Tibial nerve (tissue), 4 donors: Measurements from ENCODE around the gene MINDY3. TPM values are rescaled to one million over a fixed set of nuclear protein-coding genes. Genes with fewer than 3 reads are reported as not detected.
A peak's percentile ranks its signal among the peaks of the same experiment; 100 is the strongest.

Experiments used
- DNase-seq, 2 donors: peaks; one replicate each; pipeline ENCODE4 v3.0.0-alpha.2; 2019; ENCODE audit warnings: low spot score in 2 of 2
- H3K27ac ChIP-seq, 4 donors: fragments of 200-600 bp; sonication (generic) in 3 of 4; one replicate each; pipeline ENCODE4 v1.5.1; 2017 to 2019; ENCODE audit warnings: mild to moderate bottlenecking in 1 of 4
- H3K27me3 ChIP-seq, 2 donors: fragments of 200-600 bp; sonication (generic) in 1 of 2; one replicate each; pipeline versions ENCODE4 v1.5.1 to v1.6.0; 2017 to 2019
- H3K36me3 ChIP-seq, 3 donors: fragments of 200-600 bp; sonication (generic); one replicate each; pipeline ENCODE4 v1.5.1; 2018 to 2019
- H3K4me1 ChIP-seq, 4 donors: fragments of 200-600 bp; sonication (generic) in 3 of 4; one replicate each; pipeline ENCODE4 v1.5.1; 2017 to 2019
- H3K4me3 ChIP-seq, 4 donors: fragments of 200-600 bp; sonication (generic) in 3 of 4; one replicate each; pipeline ENCODE4 v1.5.1; 2017 to 2019; ENCODE audit warnings: mild to moderate bottlenecking in 1 of 4, moderate library complexity in 1 of 4
- H3K9me3 ChIP-seq, 4 donors: fragments of 200-600 bp; sonication (generic) in 3 of 4; one replicate each; pipeline ENCODE4 v1.5.1; 2017 to 2019
- EP300 ChIP-seq, 2 donors: sonication (generic); formaldehyde crosslinking; IDR thresholded peaks; one replicate each; pipeline ENCODE4 v1.6.1; 2017; ENCODE audit warnings: antibody characterized with exemption in 2 of 2, mild to moderate bottlenecking in 1 of 2
- POLR2A ChIP-seq, 2 donors: fragments of 450-650 bp; IDR thresholded peaks; one replicate each; pipeline ENCODE4 v1.6.1; 2017; ENCODE audit warnings: antibody characterized with exemption in 2 of 2, mild to moderate bottlenecking in 2 of 2, moderate library complexity in 2 of 2
- WGBS, 2 donors: methylation state at CpG; one replicate each; pipeline ENCODE4 v1.1.5; 2018; 5-methylcytosine and 5-hydroxymethylcytosine counted together
- total RNA-seq, 4 donors: library from RNA; depleted of rRNA; stranded (reverse); fragments of >200 nt; gene quantifications; one replicate each; pipeline ENCODE4 v1.1.0, GENCODE V29; 2016
- TF ChIP-seq, protein P1 (sequence below), 5 experiments: fragments of 200-600 bp in 3 of 5; fragments of 450-650 bp in 2 of 5; sonication (generic) in 3 of 5; IDR thresholded peaks; one replicate each; pipeline ENCODE4 v1.5.1; 2016 to 2019; ENCODE audit warnings: antibody characterized with exemption in 5 of 5, mild to moderate bottlenecking in 3 of 5, moderate library complexity in 2 of 5

Gene MINDY3
- total RNA-seq, 4 donors from 2014 or later, result 25.3 to 33.2 (median 28.2) TPM

DNA sequence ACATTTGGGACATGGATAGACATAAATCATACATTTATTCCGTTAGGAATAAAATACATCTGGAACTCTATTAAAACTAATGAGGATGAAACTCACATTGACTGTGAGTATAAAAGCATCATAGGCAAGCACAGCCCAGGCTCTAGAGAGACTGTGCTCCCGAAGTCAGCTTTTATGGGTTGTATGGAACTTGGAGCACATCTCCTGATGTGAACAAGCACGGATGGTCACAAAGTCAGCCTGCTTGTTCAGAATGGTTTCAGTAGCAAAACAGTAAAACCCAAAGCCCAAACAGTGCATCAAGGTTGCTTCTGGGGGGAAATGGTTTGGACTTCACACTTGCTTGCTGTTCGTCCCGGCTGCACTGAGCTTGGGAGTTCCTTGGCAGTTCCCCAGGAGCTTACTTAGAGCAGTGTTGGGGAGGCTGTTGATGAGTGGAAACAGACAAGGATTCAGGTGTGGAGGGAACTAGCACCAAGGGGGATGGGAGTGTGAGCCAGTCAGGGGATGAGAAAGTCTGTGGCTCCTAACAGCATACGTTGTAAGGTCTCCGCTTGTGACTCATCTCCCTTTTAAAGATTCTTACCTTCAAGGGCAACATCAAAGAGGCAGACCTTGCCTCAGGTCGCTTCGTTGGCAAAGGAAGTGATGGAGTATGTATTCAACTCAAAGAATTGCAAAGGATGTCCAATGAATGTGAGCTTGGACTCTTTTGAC is 120.9 kb downstream of the MINDY3 start:
- H3K4me3 ChIP-seq, result no peak overlapping the region
- H3K36me3 ChIP-seq, result no peaks in the 10 kb centered on the region
- DNase-seq, result no peak
- H3K27me3 ChIP-seq, result no peaks in the 10 kb centered on the region
- peak overlapping the region in 1 of 4 donors; percentile 73 for H3K27ac ChIP-seq
- TF ChIP-seq EP300 (IDR thresholded peaks at IDR 0.05), result no peak
- no peak for TF ChIP-seq POLR2A (IDR thresholded peaks at IDR 0.05)
- TF ChIP-seq, protein P1, sequence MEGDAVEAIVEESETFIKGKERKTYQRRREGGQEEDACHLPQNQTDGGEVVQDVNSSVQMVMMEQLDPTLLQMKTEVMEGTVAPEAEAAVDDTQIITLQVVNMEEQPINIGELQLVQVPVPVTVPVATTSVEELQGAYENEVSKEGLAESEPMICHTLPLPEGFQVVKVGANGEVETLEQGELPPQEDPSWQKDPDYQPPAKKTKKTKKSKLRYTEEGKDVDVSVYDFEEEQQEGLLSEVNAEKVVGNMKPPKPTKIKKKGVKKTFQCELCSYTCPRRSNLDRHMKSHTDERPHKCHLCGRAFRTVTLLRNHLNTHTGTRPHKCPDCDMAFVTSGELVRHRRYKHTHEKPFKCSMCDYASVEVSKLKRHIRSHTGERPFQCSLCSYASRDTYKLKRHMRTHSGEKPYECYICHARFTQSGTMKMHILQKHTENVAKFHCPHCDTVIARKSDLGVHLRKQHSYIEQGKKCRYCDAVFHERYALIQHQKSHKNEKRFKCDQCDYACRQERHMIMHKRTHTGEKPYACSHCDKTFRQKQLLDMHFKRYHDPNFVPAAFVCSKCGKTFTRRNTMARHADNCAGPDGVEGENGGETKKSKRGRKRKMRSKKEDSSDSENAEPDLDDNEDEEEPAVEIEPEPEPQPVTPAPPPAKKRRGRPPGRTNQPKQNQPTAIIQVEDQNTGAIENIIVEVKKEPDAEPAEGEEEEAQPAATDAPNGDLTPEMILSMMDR (IDR thresholded peaks at IDR 0.05), result no peak
- H3K9me3 ChIP-seq, result no peaks in the 10 kb centered on the region
- 63 to 64% methylated on average over 9 of the region's 9 CpGs for WGBS, 2 donors
- peaks cover 0 to 22% (median 0%) of the 10 kb centered on the region in 4 donors for H3K4me1 ChIP-seq

DNA sequence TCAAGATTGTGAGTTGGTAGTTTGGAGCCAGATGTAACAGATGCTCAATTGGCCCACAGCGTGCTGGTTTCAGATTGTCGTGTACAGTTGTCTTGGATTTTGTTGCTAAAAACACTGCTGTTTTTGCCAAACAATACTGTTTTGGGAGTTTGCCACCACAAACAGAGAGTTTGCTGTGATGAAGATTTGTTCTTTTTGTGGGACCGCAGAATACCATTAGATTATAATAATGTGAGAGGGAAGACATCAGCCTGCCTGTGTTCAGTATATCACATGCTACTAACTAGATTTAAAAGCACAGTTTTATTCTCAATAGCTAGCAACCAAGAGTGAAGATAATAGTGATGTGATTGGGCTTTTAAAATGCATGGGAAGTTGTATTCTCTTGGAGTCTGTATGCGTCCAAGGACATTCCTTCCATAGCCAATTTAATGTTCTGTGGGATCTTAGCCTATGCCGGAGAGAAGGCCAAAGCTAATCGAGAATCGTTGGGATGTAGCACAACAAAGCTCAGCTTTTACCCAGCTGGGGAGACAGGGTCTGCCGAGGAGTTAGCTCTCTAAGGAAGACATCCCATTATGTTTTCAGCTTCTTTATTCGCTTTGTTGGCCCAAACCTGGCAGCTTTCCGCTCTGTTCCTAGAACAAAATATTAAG is 121.9 kb downstream of the MINDY3 start:
- WGBS, 2 donors, result 36 to 52% methylated on average over 10 of the region's 10 CpGs

DNA sequence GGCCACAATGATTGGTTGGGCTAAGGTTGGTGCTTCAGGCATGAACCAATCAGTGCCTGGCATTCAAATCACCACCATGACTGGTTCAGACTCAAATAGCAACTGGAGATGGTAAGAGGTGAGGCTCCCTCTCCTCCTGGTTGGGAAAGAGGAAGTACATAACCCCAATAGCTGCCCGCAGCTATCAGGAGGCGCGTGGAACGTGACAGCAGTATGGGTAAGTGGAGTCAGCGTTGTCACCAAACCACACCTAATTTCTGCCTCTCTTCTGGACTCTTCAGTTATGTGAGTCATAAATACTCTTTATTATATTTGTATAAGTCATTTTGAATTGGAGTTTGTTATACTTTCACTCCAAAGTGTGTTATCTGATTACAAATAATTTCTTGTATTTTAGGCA is 122.7 kb downstream of the MINDY3 start:
- 79 to 83% methylated on average over 5 of the region's 5 CpGs for WGBS, 2 donors
- no peak for DNase-seq
- Histone ChIP-seq H3K27ac (peak overlapping the region in 1 of 4 donors; percentile 26), H3K4me3 (no peak overlapping the region), H3K4me1 (peaks cover 0 to 22% (median 0%) of the 10 kb centered on the region in 4 donors), H3K27me3 (no peaks in the 10 kb centered on the region), H3K36me3 (no peaks in the 10 kb centered on the region), H3K9me3 (no peaks in the 10 kb centered on the region)
- TF ChIP-seq EP300 (IDR thresholded peaks at IDR 0.05) (no peak), POLR2A (IDR thresholded peaks at IDR 0.05) (no peak)
- TF ChIP-seq, protein P1 (IDR thresholded peaks at IDR 0.05), result no peak

More for the DNA sequence above, 121.9 kb downstream of the MINDY3 start:
- H3K36me3 ChIP-seq, result no peaks in the 10 kb centered on the region
- no peak overlapping the region for H3K4me3 ChIP-seq
- peak overlapping the region in 3 of 4 donors; percentile 40 to 73 (median 52) for H3K27ac ChIP-seq
- TF ChIP-seq, protein P1 (IDR thresholded peaks at IDR 0.05), result no peak
- TF ChIP-seq EP300 (IDR thresholded peaks at IDR 0.05), result peak in 1 of 2 donors; percentile 57
- peak in 1 of 2 donors; percentile 54 for DNase-seq
- H3K4me1 ChIP-seq, result peaks cover 0 to 22% (median 0%) of the 10 kb centered on the region in 4 donors
- H3K27me3 ChIP-seq, result no peaks in the 10 kb centered on the region
- H3K9me3 ChIP-seq, result no peaks in the 10 kb centered on the region

DNA sequence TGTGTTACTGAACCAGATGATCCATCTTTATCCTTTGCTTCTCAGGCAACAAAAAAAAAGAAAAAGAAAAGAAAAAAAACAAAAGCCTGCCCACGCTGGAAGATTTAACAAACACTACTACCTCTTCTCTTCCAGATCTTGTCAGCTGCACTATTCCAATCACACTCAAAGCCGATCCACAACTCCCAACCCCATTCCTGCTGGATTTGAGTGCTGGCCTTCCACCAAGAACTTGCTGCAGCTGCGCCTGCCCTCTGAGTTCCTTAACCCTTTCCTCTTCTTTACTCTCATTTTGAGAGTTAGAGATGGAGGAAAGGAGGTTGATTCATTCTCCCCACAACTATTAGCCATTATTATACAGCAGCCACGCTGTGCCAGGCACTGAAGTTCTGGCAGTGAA is 124.5 kb downstream of the MINDY3 start:
- Histone ChIP-seq H3K4me1 (peaks cover 0 to 22% (median 0%) of the 10 kb centered on the region in 4 donors), H3K27ac (no peak overlapping the region), H3K27me3 (no peaks in the 10 kb centered on the region), H3K4me3 (no peak overlapping the region), H3K36me3 (no peaks in the 10 kb centered on the region), H3K9me3 (peaks cover 0 to 3% (median 0%) of the 10 kb centered on the region in 4 donors)
- TF ChIP-seq, protein P1 (IDR thresholded peaks at IDR 0.05), result no peak
- no peak for TF ChIP-seq EP300 (IDR thresholded peaks at IDR 0.05)
- DNase-seq, result no peak
- 23 to 26% methylated on average over 4 of the region's 4 CpGs for WGBS, 2 donors

DNA sequence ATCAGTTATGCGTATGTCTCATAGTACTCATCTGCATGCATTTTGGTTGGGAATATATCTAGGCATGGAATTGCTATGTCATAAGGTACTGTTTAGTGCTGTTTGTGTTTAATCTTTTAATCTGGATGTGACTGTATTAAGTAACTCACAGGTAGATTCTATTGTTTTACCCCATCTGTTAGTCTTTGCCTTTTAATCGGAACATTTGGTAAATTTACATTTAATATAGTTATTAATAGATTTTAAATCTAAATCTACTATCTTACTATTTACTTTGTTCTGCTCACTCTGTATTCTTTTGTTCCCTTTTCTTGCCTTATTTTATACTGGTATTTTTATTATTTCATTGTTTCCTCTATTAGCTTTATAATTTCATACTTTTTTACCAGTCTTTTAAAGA is 130.0 kb downstream of the MINDY3 start:
- H3K36me3 ChIP-seq, result no peaks in the 10 kb centered on the region
- peaks cover 0 to 6% (median 0%) of the 10 kb centered on the region in 4 donors for H3K9me3 ChIP-seq
- peaks cover 0 to 5% (median 0%) of the 10 kb centered on the region in 4 donors for H3K4me1 ChIP-seq
- no peaks in the 10 kb centered on the region for H3K27me3 ChIP-seq
- H3K27ac ChIP-seq, result no peak overlapping the region
- TF ChIP-seq, protein P1 (IDR thresholded peaks at IDR 0.05), result no peak
- no peak overlapping the region for H3K4me3 ChIP-seq
- no peak for DNase-seq
- WGBS, 2 donors, result 94 to 96% methylated on average over 2 of the region's 2 CpGs
